ENCODE data around the gene NFATC2IP. TPM values are rescaled to one million over a fixed set of nuclear protein-coding genes. Genes with fewer than 3 reads are reported as not detected.
A peak's percentile ranks its signal among the peaks of the same experiment; 100 is the strongest.

The NFATC2IP gene
- total RNA-seq, 1 experiment from 2014 or later, result 58.2 TPM

DNA sequence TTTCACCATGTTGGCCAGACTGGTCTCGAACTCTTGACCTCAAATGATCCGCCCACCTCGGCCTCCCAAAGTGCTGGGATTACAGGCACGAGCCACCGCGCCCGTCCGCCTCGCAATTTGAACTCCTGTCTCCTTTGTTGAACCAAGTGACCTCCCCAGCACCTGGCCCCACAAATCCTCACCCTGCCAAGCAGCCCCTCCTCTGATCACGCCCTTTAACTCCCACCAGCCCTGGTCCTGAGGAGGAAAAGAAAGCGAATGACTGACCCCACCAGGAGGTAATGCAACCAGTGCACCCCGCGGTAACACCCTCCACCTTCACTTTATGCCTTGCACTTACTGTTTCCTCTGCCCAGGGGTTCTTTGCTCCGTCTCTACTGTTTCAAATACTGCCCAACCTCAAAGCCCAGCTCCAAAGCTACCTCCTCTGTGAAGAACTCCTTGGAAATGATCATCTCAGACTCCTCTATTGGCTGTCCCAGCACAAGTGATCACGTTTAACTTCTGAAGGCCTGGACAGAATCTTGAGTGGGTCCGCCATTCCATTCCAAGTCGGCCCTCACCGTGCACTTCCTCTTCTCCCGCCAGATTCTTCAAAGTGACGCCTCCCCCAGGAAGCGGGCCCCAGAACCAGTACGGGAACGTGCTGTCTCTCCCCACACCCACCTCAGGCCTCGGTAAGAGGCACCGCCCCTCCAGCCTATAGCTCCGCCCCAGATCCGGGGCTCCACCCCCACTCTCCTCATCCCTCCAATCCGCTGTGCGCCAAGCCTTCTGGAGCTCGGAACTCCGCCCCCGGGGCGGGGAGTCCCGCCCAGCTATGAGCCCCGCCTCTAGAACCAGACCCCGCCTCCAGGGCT, 14.6 kb upstream of the NFATC2IP start:
- no peak for TF ChIP-seq CTCF (IDR thresholded peaks at IDR 0.05; ENCODE audit: insufficient read depth in 1 of 2, low read depth in 1 of 2, low read length in 1 of 2, severe bottlenecking in 1 of 2, unreplicated experiment in 1 of 2)
- no peaks in the 10 kb centered on the region for H3K36me3 Mint-ChIP-seq (ENCODE audit: insufficient read depth, unreplicated experiment)
- intact Hi-C loops (cut with micrococcal nuclease; ENCODE audit: unreplicated experiment), result no loop called here

GRCh38 chr16:28936784-28937155, 14.0 kb upstream of the NFATC2IP start:
- no peak for DNase-seq
- no peak for TF ChIP-seq CTCF (IDR thresholded peaks at IDR 0.05; ENCODE audit: insufficient read depth in 1 of 2, low read depth in 1 of 2, low read length in 1 of 2, severe bottlenecking in 1 of 2, unreplicated experiment in 1 of 2)
- no peak overlapping the region for H3K4me3 Mint-ChIP-seq (ENCODE audit: unreplicated experiment)
- peaks cover 6% of the 10 kb centered on the region for H3K4me1 Mint-ChIP-seq (ENCODE audit: low read depth, unreplicated experiment)
- no peak overlapping the region for H3K4me3 ChIP-seq (ENCODE audit: low read depth, low read length)
- H3K27me3 Mint-ChIP-seq (ENCODE audit: insufficient read depth, unreplicated experiment), result no peaks in the 10 kb centered on the region
- BruUV-seq (replicated peaks), result no TSS peak
- no peaks in the 10 kb centered on the region for H3K36me3 ChIP-seq (ENCODE audit: control insufficient read depth, insufficient read depth, low read length)
- POLR2A ChIA-PET, result no interaction called here
- CTCF ChIA-PET, result no interaction called here
- no peaks in the 10 kb centered on the region for H3K4me1 ChIP-seq
- H3K9me3 Mint-ChIP-seq (ENCODE audit: unreplicated experiment), result no peaks in the 10 kb centered on the region
- no peaks in the 10 kb centered on the region for H3K36me3 Mint-ChIP-seq (ENCODE audit: insufficient read depth, unreplicated experiment)
- H3K27me3 ChIP-seq (replicated peaks; ENCODE audit: control insufficient read depth, insufficient read depth, low read length), result no peaks in the 10 kb centered on the region
- no peaks in the 10 kb centered on the region for H3K9me3 ChIP-seq
- intact Hi-C loops (cut with micrococcal nuclease; ENCODE audit: unreplicated experiment), result no loop called here
- H3K27ac Mint-ChIP-seq (ENCODE audit: unreplicated experiment), result no peak overlapping the region

More for the DNA sequence above, 14.6 kb upstream of the NFATC2IP start:
- H3K4me3 ChIP-seq (ENCODE audit: low read depth, low read length), result no peak overlapping the region
- no peaks in the 10 kb centered on the region for H3K36me3 ChIP-seq (ENCODE audit: control insufficient read depth, insufficient read depth, low read length)
- H3K9me3 Mint-ChIP-seq (ENCODE audit: unreplicated experiment), result no peaks in the 10 kb centered on the region
- H3K27ac Mint-ChIP-seq (ENCODE audit: unreplicated experiment), result no peak overlapping the region
- DNase-seq, result peak; percentile 47 to 48
- H3K4me3 Mint-ChIP-seq (ENCODE audit: unreplicated experiment), result no peak overlapping the region
- CTCF ChIA-PET, result no interaction called here
- POLR2A ChIA-PET, result no interaction called here
- no TSS peak for BruUV-seq (replicated peaks)
- H3K4me1 ChIP-seq, result no peaks in the 10 kb centered on the region
- H3K9me3 ChIP-seq, result no peaks in the 10 kb centered on the region
- no peaks in the 10 kb centered on the region for H3K27me3 Mint-ChIP-seq (ENCODE audit: insufficient read depth, unreplicated experiment)
- peaks cover 6% of the 10 kb centered on the region for H3K4me1 Mint-ChIP-seq (ENCODE audit: low read depth, unreplicated experiment)
- H3K27me3 ChIP-seq (replicated peaks; ENCODE audit: control insufficient read depth, insufficient read depth, low read length), result no peaks in the 10 kb centered on the region

DNA sequence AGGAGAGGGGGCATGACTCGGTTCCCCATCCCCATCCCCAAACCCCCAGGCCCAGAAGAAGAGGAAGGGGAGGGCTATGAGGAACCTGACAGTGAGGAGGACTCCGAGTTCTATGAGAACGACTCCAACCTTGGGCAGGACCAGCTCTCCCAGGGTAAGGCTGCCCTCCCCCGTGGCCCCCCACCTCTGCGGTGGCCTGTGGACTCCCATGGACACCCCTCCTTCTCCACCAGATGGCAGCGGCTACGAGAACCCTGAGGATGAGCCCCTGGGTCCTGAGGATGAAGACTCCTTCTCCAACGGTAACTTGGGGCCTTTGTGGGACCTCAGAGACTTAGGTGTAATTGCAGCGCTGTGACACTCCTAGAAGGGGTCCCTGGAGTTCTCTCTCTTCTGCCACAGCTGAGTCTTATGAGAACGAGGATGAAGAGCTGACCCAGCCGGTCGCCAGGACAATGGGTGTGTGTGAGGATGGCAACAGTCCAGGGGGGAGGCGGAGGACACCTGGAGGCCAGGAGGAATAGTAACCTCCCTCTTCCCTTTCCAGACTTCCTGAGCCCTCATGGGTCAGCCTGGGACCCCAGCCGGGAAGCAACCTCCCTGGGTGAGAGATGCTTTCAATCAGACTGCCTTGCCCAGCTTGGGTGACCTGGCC, 13.4 kb upstream of the NFATC2IP start:
- Mint-ChIP-seq H3K27ac (ENCODE audit: unreplicated experiment) (no peak overlapping the region), H3K4me1 (ENCODE audit: low read depth, unreplicated experiment) (peaks cover 6% of the 10 kb centered on the region), H3K4me3 (ENCODE audit: unreplicated experiment) (no peak overlapping the region), H3K27me3 (ENCODE audit: insufficient read depth, unreplicated experiment) (no peaks in the 10 kb centered on the region), H3K9me3 (ENCODE audit: unreplicated experiment) (no peaks in the 10 kb centered on the region), H3K36me3 (ENCODE audit: insufficient read depth, unreplicated experiment) (no peaks in the 10 kb centered on the region)
- Histone ChIP-seq H3K4me1 (no peaks in the 10 kb centered on the region), H3K27me3 (replicated peaks; ENCODE audit: control insufficient read depth, insufficient read depth, low read length) (no peaks in the 10 kb centered on the region), H3K36me3 (ENCODE audit: control insufficient read depth, insufficient read depth, low read length) (no peaks in the 10 kb centered on the region), H3K9me3 (no peaks in the 10 kb centered on the region), H3K4me3 (ENCODE audit: low read depth, low read length) (no peak overlapping the region)
- TF ChIP-seq CTCF (IDR thresholded peaks at IDR 0.05; ENCODE audit: insufficient read depth in 1 of 2, low read depth in 1 of 2, low read length in 1 of 2, severe bottlenecking in 1 of 2, unreplicated experiment in 1 of 2), result no peak
- DNase-seq, result no peak
- CTCF ChIA-PET, result no interaction called here
- no TSS peak for BruUV-seq (replicated peaks)
- intact Hi-C loops (cut with micrococcal nuclease; ENCODE audit: unreplicated experiment), result no loop called here
- POLR2A ChIA-PET, result interaction anchor here (0.6 kb wide), 1 partner anchor 67 kb away, joined by 4 read pairs; no protein-coding TSS in a partner anchor
